ENCODE data around the gene CYB5R2.

Gene CYB5R2

GRCh38 chr11:7651140-7651551 lies 22.2 kb downstream of the CYB5R2 start:
- DNase-seq (ENCODE audit: low read depth): no peak
- TF ChIP-seq CTCF (IDR thresholded peaks at IDR 0.05; ENCODE audit: control insufficient read depth, extremely low read depth, insufficient read depth): no peak
- H3K4me3 ChIP-seq (ENCODE audit: low read depth, low read length): no peak overlapping the region

- H3K4me3 ChIP-seq (ENCODE audit: low read depth, low read length): no peak overlapping the region
- TF ChIP-seq CTCF (IDR thresholded peaks at IDR 0.05; ENCODE audit: control insufficient read depth, extremely low read depth, insufficient read depth): no peak
- no peak for DNase-seq (ENCODE audit: low read depth)
Measured at GRCh38 chr11:7648264-7648663, 25.0 kb downstream of the CYB5R2 start.

GRCh38 chr11:7646866-7647265 lies 26.4 kb downstream of the CYB5R2 start:
- no peak for DNase-seq (ENCODE audit: low read depth)
- no peak overlapping the region for H3K4me3 ChIP-seq (ENCODE audit: low read depth, low read length)
- no peak for TF ChIP-seq CTCF (IDR thresholded peaks at IDR 0.05; ENCODE audit: control insufficient read depth, extremely low read depth, insufficient read depth)

GRCh38 chr11:7645206-7645605 lies 28.1 kb downstream of the CYB5R2 start:
- DNase-seq (ENCODE audit: low read depth): no peak
- TF ChIP-seq CTCF (IDR thresholded peaks at IDR 0.05; ENCODE audit: control insufficient read depth, extremely low read depth, insufficient read depth): no peak
- H3K4me3 ChIP-seq (ENCODE audit: low read depth, low read length): no peak overlapping the region

- H3K4me3 ChIP-seq (ENCODE audit: low read depth, low read length): no peak overlapping the region
- DNase-seq (ENCODE audit: low read depth): no peak
- no peak for TF ChIP-seq CTCF (IDR thresholded peaks at IDR 0.05; ENCODE audit: control insufficient read depth, extremely low read depth, insufficient read depth)
Measured at GRCh38 chr11:7643314-7643713, 30.0 kb downstream of the CYB5R2 start.

GRCh38 chr11:7642747-7643146 lies 30.6 kb downstream of the CYB5R2 start:
- no peak for TF ChIP-seq CTCF (IDR thresholded peaks at IDR 0.05; ENCODE audit: control insufficient read depth, extremely low read depth, insufficient read depth)
- DNase-seq (ENCODE audit: low read depth): peak; percentile 82
- H3K4me3 ChIP-seq (ENCODE audit: low read depth, low read length): no peak overlapping the region

- no peak for DNase-seq (ENCODE audit: low read depth)
- no peak for TF ChIP-seq CTCF (IDR thresholded peaks at IDR 0.05; ENCODE audit: control insufficient read depth, extremely low read depth, insufficient read depth)
- H3K4me3 ChIP-seq (ENCODE audit: low read depth, low read length): no peak overlapping the region
Measured at GRCh38 chr11:7640816-7641215, 32.5 kb downstream of the CYB5R2 start.
